OCI-LY3 (cell line): Measurements from ENCODE around the gene CNGA1.
A peak's percentile ranks its signal among the peaks of the same experiment; 100 is the strongest.

ENCODE experiments used
- H2AFZ ChIP-seq: fragments of 200-600, 300-600 bp; shearing (Covaris generic); 2 replicates; pipeline ENCODE4 v1.6.0; 2014; ENCODE audit warnings: antibody characterized with exemption, low read depth, low read length
- H3K27ac ChIP-seq: fragments of 200-600, 300-600 bp; sonication (generic); 2 replicates; pipeline ENCODE4 v1.5.1; 2014; ENCODE audit warnings: mild to moderate bottlenecking, low read length, moderate library complexity, mixed read lengths
- H3K27me3 ChIP-seq: fragments of 200-600, 300-600 bp; sonication (generic); 2 replicates; pipeline ENCODE4 v1.6.1; 2014; ENCODE audit warnings: low read depth, low read length, mixed read lengths
- H3K36me3 ChIP-seq: fragments of 200-600, 300-600 bp; sonication (generic); replicated peaks from 2 replicates; pipeline ENCODE3; 2014; ENCODE audit warnings: low read depth, low read length, mixed read lengths
- H3K4me1 ChIP-seq: fragments of 300-600, 200-600 bp; sonication (generic); 2 replicates; pipeline ENCODE4 v1.6.1; 2014; ENCODE audit warnings: low read length, mixed read lengths
- H3K4me2 ChIP-seq: fragments of 200-600, 300-600 bp; sonication (generic); 2 replicates; pipeline ENCODE4 v1.6.1; 2014; ENCODE audit warnings: low read length, mixed read lengths
- H3K4me3 ChIP-seq: fragments of 300-600, 200-600 bp; sonication (generic); 2 replicates; pipeline ENCODE4 v1.5.1; 2014; ENCODE audit warnings: antibody characterized with exemption, mild to moderate bottlenecking, low read length, moderate library complexity
- H3K79me2 ChIP-seq: fragments of 300-600, 200-600 bp; shearing (Covaris generic); 2 replicates; pipeline ENCODE4 v1.6.1; 2014; ENCODE audit warnings: mild to moderate bottlenecking, low read length, mixed read lengths
- H3K9ac ChIP-seq: fragments of 300-600, 200-600 bp; shearing (Covaris generic); 2 replicates; pipeline ENCODE4 v1.6.0; 2014; ENCODE audit warnings: mild to moderate bottlenecking, low read length, moderate library complexity
- H3K9me3 ChIP-seq: fragments of 200-600, 300-600 bp; shearing (Covaris generic); 2 replicates; pipeline ENCODE4 v1.6.1; 2014; ENCODE audit warnings: low read length, mixed read lengths; ENCODE audit not compliant: insufficient read depth
- H4K20me1 ChIP-seq: fragments of 200-600, 300-600 bp; sonication (generic); 2 replicates; pipeline ENCODE4 v1.6.1; 2016; ENCODE audit warnings: low read length, mixed read lengths; ENCODE audit not compliant: insufficient read depth
- EZH2phosphoT487 ChIP-seq: fragments of 200-600 bp; shearing (Covaris generic); IDR thresholded peaks from 2 replicates; pipeline ENCODE4 v1.6.1; 2018; ENCODE audit warnings: antibody characterized with exemption, mixed run types, low read depth
- TF ChIP-seq, protein P1 (sequence below): fragments of 200-600, 300-600 bp; sonication (generic); IDR thresholded peaks from 2 replicates; pipeline ENCODE4 v1.5.1; 2014; ENCODE audit warnings: antibody characterized with exemption, low read length, low read depth

The CNGA1 gene

GRCh38 chr4:48016141-48017107, at the start of gene CNGA1, which contains the start of gene NIPAL1:
CNGA1 (minus strand) TSS chr4:48016681; CDS start chr4:47952689, 63,992 bp downstream.
NIPAL1 (plus strand) TSS chr4:48016772; CDS start chr4:48016840, 68 bp downstream.
- peak within 1 kb of the TSS; percentile 83 for H3K4me2 ChIP-seq
- 0 out of 2 replicates have a peak, but pooled peaks cover 4% of the 10 kb centered on the region for H3K9me3 ChIP-seq
- H3K27ac ChIP-seq: peak within 1 kb of the TSS; percentile 53
- H3K4me3 ChIP-seq: peak within 1 kb of the TSS; percentile 87
- H3K27me3 ChIP-seq: no peaks in the 10 kb centered on the region
- 0 out of 2 replicates have a peak, but pooled peaks cover 4% of the 10 kb centered on the region for H3K79me2 ChIP-seq
- H4K20me1 ChIP-seq: no peaks in the 10 kb centered on the region
- TF ChIP-seq, protein P1, sequence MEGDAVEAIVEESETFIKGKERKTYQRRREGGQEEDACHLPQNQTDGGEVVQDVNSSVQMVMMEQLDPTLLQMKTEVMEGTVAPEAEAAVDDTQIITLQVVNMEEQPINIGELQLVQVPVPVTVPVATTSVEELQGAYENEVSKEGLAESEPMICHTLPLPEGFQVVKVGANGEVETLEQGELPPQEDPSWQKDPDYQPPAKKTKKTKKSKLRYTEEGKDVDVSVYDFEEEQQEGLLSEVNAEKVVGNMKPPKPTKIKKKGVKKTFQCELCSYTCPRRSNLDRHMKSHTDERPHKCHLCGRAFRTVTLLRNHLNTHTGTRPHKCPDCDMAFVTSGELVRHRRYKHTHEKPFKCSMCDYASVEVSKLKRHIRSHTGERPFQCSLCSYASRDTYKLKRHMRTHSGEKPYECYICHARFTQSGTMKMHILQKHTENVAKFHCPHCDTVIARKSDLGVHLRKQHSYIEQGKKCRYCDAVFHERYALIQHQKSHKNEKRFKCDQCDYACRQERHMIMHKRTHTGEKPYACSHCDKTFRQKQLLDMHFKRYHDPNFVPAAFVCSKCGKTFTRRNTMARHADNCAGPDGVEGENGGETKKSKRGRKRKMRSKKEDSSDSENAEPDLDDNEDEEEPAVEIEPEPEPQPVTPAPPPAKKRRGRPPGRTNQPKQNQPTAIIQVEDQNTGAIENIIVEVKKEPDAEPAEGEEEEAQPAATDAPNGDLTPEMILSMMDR: peak; percentile 65
- no peak for TF ChIP-seq EZH2phosphoT487
- peaks cover 20% of the 10 kb centered on the region for H3K4me1 ChIP-seq
- peaks cover 22% of the 10 kb centered on the region for H3K36me3 ChIP-seq
- H3K9ac ChIP-seq: peak within 1 kb of the TSS; percentile 72
- peak within 1 kb of the TSS; percentile 93 for H2AFZ ChIP-seq

- Histone ChIP-seq H3K9ac (peak overlapping the region; percentile 70), H2AFZ (no peak overlapping the region), H3K36me3 (no peaks in the 10 kb centered on the region), H3K27me3 (no peaks in the 10 kb centered on the region), H3K4me1 (peaks cover 70% of the 10 kb centered on the region), H3K79me2 (no peaks in the 10 kb centered on the region), H3K4me2 (peak overlapping the region; percentile 47), H3K4me3 (0 out of 2 replicates have a peak overlapping the region, but pooled peaks have one; percentile 18), H3K9me3 (no peaks in the 10 kb centered on the region), H3K27ac (peak overlapping the region; percentile 96), H4K20me1 (no peaks in the 10 kb centered on the region)
- TF ChIP-seq, protein P1: peak; percentile 76
- TF ChIP-seq EZH2phosphoT487: no peak
Measured at GRCh38 chr4:48065587-48066052, 49.1 kb upstream of the CNGA1 start.

- Histone ChIP-seq H3K4me1 (peaks cover 58% of the 10 kb centered on the region), H3K4me3 (peak overlapping the region; percentile 2; the same call in 1 of the 2 replicates), H3K79me2 (no peaks in the 10 kb centered on the region), H3K36me3 (no peaks in the 10 kb centered on the region), H3K4me2 (peak overlapping the region; percentile 47), H4K20me1 (no peaks in the 10 kb centered on the region), H3K9ac (peak overlapping the region; percentile 59; the same call in 1 of the 2 replicates), H3K9me3 (no peaks in the 10 kb centered on the region), H3K27ac (peak overlapping the region; percentile 96), H3K27me3 (no peaks in the 10 kb centered on the region), H2AFZ (no peak overlapping the region)
- TF ChIP-seq, protein P1: no peak
- no peak for TF ChIP-seq EZH2phosphoT487
Measured at GRCh38 chr4:48064349-48064748, 47.9 kb upstream of the CNGA1 start.
